ENCODE measurements around the gene IGFBP1.

- TF ChIP-seq CTCF (IDR thresholded peaks at IDR 0.05) (no peak), EZH2 (IDR thresholded peaks at IDR 0.05; ENCODE audit: borderline replicate concordance, insufficient read depth, low read depth, low read length, poor library complexity, severe bottlenecking) (no peak)
These were observed 3.4 kb downstream of the IGFBP1 start for GRCh38 chr7:45891462-45892402.

Data from B cell (primary cell).